Stimulated activated CD8-positive, alpha-beta memory T cell treated with anti-CD3 and anti-CD28 coated beads, Interleukin-15, amount 100 ng/mL, for 4 hours (primary cell): ENCODE data around the gene ZHX3.

Source experiments
- DNase-seq, 2 donors: peaks; one replicate each; pipeline ENCODE4 v3.0.0-alpha.2; 2020; ENCODE audit warnings: low read depth in 2 of 2

The ZHX3 gene

GRCh38 chr20:41151134-41151869 is 166.2 kb downstream of the ZHX3 start:
- DNase-seq: no peak

GRCh38 chr20:41150664-41151063 is 166.9 kb downstream of the ZHX3 start:
- no peak for DNase-seq

GRCh38 chr20:41148942-41149341 is 168.6 kb downstream of the ZHX3 start:
- DNase-seq: no peak

- no peak for DNase-seq
These were observed 169.8 kb downstream of the ZHX3 start for GRCh38 chr20:41147767-41148191.

- DNase-seq: no peak
These were observed 171.5 kb downstream of the ZHX3 start for GRCh38 chr20:41145821-41146620.

GRCh38 chr20:41145317-41145716 is 172.2 kb downstream of the ZHX3 start:
- DNase-seq: no peak

GRCh38 chr20:41143354-41143753 is 174.2 kb downstream of the ZHX3 start:
- no peak for DNase-seq

GRCh38 chr20:41142919-41143318 is 174.6 kb downstream of the ZHX3 start:
- DNase-seq: no peak

GRCh38 chr20:41142245-41142644 is 175.3 kb downstream of the ZHX3 start:
- DNase-seq: no peak

GRCh38 chr20:41141153-41141815 is 176.2 kb downstream of the ZHX3 start:
- no peak for DNase-seq

GRCh38 chr20:41140226-41141133 is 177.1 kb downstream of the ZHX3 start:
- DNase-seq: no peak

- no peak for DNase-seq
These were observed 178.1 kb downstream of the ZHX3 start for GRCh38 chr20:41139227-41140093.

- no peak for DNase-seq
These were observed 178.9 kb downstream of the ZHX3 start for GRCh38 chr20:41138475-41139226.

- DNase-seq: peak in 1 of 2 donors; percentile 36
These were observed 179.7 kb downstream of the ZHX3 start for GRCh38 chr20:41137614-41138474.

- peak; percentile 59 to 73 for DNase-seq
These were observed 180.6 kb downstream of the ZHX3 start, which contains the start of gene PLCG1 for GRCh38 chr20:41136680-41137613. Gene PLCG1, plus strand, starts transcription at chr20:41137543. Its CDS starts 99 bp downstream, at chr20:41137642.

- DNase-seq: no peak
These were observed 181.4 kb downstream of the ZHX3 start for GRCh38 chr20:41135888-41136679.
